SK-N-SH (cell line): ENCODE measurements around the gene GSTM5. TPM values are rescaled to one million over a fixed set of nuclear protein-coding genes. Genes with fewer than 3 reads are reported as not detected.
"Not testable (repeated sequence)": the region's sequence is repeated elsewhere in the genome, so short reads cannot be mapped to it uniquely, and the experiment has no call there.

Source experiments
- CTCF ChIA-PET: fragments of 300-600, 350-600 bp; formaldehyde crosslinking; extraction: SDS; loops from one replicate; lab custom pipeline; 2021; lab: Yijun Ruan, JAX
- POLR2A ChIA-PET: fragments of 350-600 bp; sonication (Branson Sonifier 250); formaldehyde crosslinking; extraction: SDS; loops from one replicate; lab custom pipeline; 2020; ENCODE audit warnings: antibody characterized with exemption, inconsistent platforms; lab: Yijun Ruan, JAX
- DNase-seq: peaks from one replicate; pipeline ENCODE4 v3.0.0; 2012
- H2AFZ ChIP-seq: fragments of 200-600 bp; sonication (generic); 2 replicates; pipeline ENCODE4 v1.8.1; 2016; ENCODE audit warnings: antibody characterized with exemption, mild to moderate bottlenecking, low read depth
- H3F3A ChIP-seq: fragments of 200-600 bp; sonication (generic); replicated peaks from 2 replicates; pipeline ENCODE3; 2016; ENCODE audit warnings: antibody characterized with exemption, mild to moderate bottlenecking; ENCODE audit not compliant: insufficient read depth
- H3K27ac ChIP-seq, 2 experiments: fragments of 200-500 bp in 1 of 2; fragments of 200-600 bp in 1 of 2; sonication (Bioruptor generic) in 1 of 2; sonication (generic), shearing (Covaris generic) in 1 of 2; 2 replicates each; pipeline versions ENCODE4 v1.5.1 to v1.6.1; 2014 to 2016; ENCODE audit warnings: low read depth in 2 of 2, inconsistent platforms in 1 of 2, low read length in 1 of 2, mild to moderate bottlenecking in 1 of 2, mixed read lengths in 1 of 2
- H3K27me3 ChIP-seq: fragments of 200-600 bp; sonication (generic), shearing (Covaris generic); 2 replicates; pipeline ENCODE4 v1.6.1; 2016; ENCODE audit warnings: mixed run types; ENCODE audit not compliant: insufficient read depth
- H3K36me3 ChIP-seq, 2 experiments: fragments of 200-500 bp in 1 of 2; fragments of 200-600 bp in 1 of 2; sonication (Bioruptor generic) in 1 of 2; sonication (generic) in 1 of 2; replicated peaks in 1 of 2; 2 replicates each; pipeline versions ENCODE3 to v1.5.1; 2014 to 2016; ENCODE audit warnings: low read length in 1 of 2, mild to moderate bottlenecking in 1 of 2; ENCODE audit not compliant: insufficient read depth in 2 of 2, control insufficient read depth in 1 of 2
- H3K4me1 ChIP-seq, 2 experiments: fragments of 200-500 bp in 1 of 2; fragments of 200-600 bp in 1 of 2; sonication (Bioruptor generic) in 1 of 2; sonication (generic), shearing (Covaris generic) in 1 of 2; 2 replicates each; pipeline versions ENCODE4 v1.5.1 to v1.6.1; 2014 to 2016; ENCODE audit warnings: low read depth in 1 of 2, low read length in 1 of 2, mixed run types in 1 of 2; ENCODE audit not compliant: insufficient read depth in 2 of 2, control insufficient read depth in 1 of 2
- H3K4me2 ChIP-seq: fragments of 200-600 bp; sonication (generic), shearing (Covaris generic); 2 replicates; pipeline ENCODE4 v1.6.1; 2017; ENCODE audit warnings: mixed run types
- H3K4me3 ChIP-seq, 2 experiments: fragments of 200-500 bp in 1 of 2; fragments of 200-600 bp in 1 of 2; sonication (Bioruptor generic) in 1 of 2; sonication (generic), shearing (Covaris generic) in 1 of 2; 2 replicates each; pipeline versions ENCODE4 v1.5.1 to v1.8.1; 2014 to 2016; ENCODE audit warnings: low read depth in 2 of 2, inconsistent platforms in 1 of 2, low read length in 1 of 2, mild to moderate bottlenecking in 1 of 2, mixed read lengths in 1 of 2, moderate library complexity in 1 of 2
- H3K79me2 ChIP-seq: fragments of 200-600 bp; sonication (generic); 2 replicates; pipeline ENCODE4 v1.8.1; 2017; ENCODE audit warnings: mild to moderate bottlenecking; ENCODE audit not compliant: insufficient read depth
- H3K9ac ChIP-seq: fragments of 200-600 bp; sonication (generic); 2 replicates; pipeline ENCODE4 v1.6.1; 2017; ENCODE audit warnings: mixed run types
- H3K9me2 ChIP-seq: fragments of 200-600 bp; sonication (generic); 2 replicates; pipeline ENCODE4 v1.6.1; 2017; ENCODE audit warnings: mixed run types
- H3K9me3 ChIP-seq: fragments of 200-600 bp; sonication (generic); 2 replicates; pipeline ENCODE4 v1.6.1; 2017; ENCODE audit warnings: mixed run types, mild to moderate bottlenecking, moderate library complexity
- H4K20me1 ChIP-seq: fragments of 200-600 bp; sonication (generic); 2 replicates; pipeline ENCODE4 v1.6.1; 2017; ENCODE audit warnings: mild to moderate bottlenecking, mixed run types; ENCODE audit not compliant: insufficient read depth
- ELF1 ChIP-seq: IDR thresholded peaks from 2 replicates; pipeline ENCODE4 v1.4.0; 2012
- EP300 ChIP-seq, 2 experiments: IDR thresholded peaks; 2 replicates each; pipeline versions ENCODE4 v1.4.0 to v1.6.1; 2012; ENCODE audit warnings: borderline replicate concordance in 1 of 2, low read depth in 1 of 2, low read length in 1 of 2
- EZH2phosphoT487 ChIP-seq: fragments of 200-600 bp; sonication (generic); IDR thresholded peaks from 2 replicates; pipeline ENCODE4 v1.6.1; 2017; ENCODE audit warnings: low read depth, mixed run types, mild to moderate bottlenecking, antibody characterized with exemption, moderate library complexity, borderline replicate concordance
- JUND ChIP-seq: IDR thresholded peaks from 2 replicates; pipeline ENCODE4 v1.4.0; 2012
- NRF1 ChIP-seq: IDR thresholded peaks from 2 replicates; pipeline ENCODE4 v1.6.1; 2012; ENCODE audit warnings: low read depth, mild to moderate bottlenecking, low read length
- POLR2AphosphoS5 ChIP-seq: IDR thresholded peaks from 2 replicates; pipeline ENCODE4 v1.6.1; 2012; ENCODE audit warnings: low read depth, low read length
- RCOR1 ChIP-seq: fragments of 150-350 bp; IDR thresholded peaks from 2 replicates; pipeline ENCODE4 v1.6.1; 2017; ENCODE audit warnings: antibody characterized with exemption, low read length
- TAF1 ChIP-seq: IDR thresholded peaks from 2 replicates; pipeline ENCODE4 v1.6.1; 2012; ENCODE audit warnings: low read depth, mild to moderate bottlenecking, low read length, moderate library complexity, borderline replicate concordance
- TCF12 ChIP-seq: IDR thresholded peaks from 2 replicates; pipeline ENCODE4 v1.4.0; 2012
- TEAD4 ChIP-seq: IDR thresholded peaks from 2 replicates; pipeline ENCODE4 v1.4.0; 2012; ENCODE audit warnings: mild to moderate bottlenecking, borderline replicate concordance; ENCODE audit not compliant: insufficient read depth
- YY1 ChIP-seq: IDR thresholded peaks from 2 replicates; pipeline ENCODE4 v1.4.0; 2012; ENCODE audit warnings: low read depth, mild to moderate bottlenecking
- WGBS: methylation state at CpG from one replicate; pipeline ENCODE4 v1.1.6; 2017; ENCODE audit warnings: low lambda C conversion rate; 5-methylcytosine and 5-hydroxymethylcytosine counted together
- polyA plus RNA-seq, 3 experiments: library from polyadenylated mRNA; depleted of rRNA; stranded (reverse); fragments of >200 nt; gene quantifications; 2 replicates each; pipeline ENCODE4 v1.2.3, GENCODE V29; 2012
- TF ChIP-seq, protein P1 (sequence below): IDR thresholded peaks from 2 replicates; pipeline ENCODE4 v1.4.0; 2012; ENCODE audit warnings: low read depth
- TF ChIP-seq, protein P2 (sequence below): fragments of 150-350 bp; IDR thresholded peaks from 2 replicates; pipeline ENCODE4 v1.6.1; 2016; ENCODE audit warnings: mild to moderate bottlenecking, low read depth, low read length
- TF ChIP-seq, protein P3 (sequence below): IDR thresholded peaks from 2 replicates; pipeline ENCODE4 v1.4.0; 2012; ENCODE audit warnings: low read depth, borderline replicate concordance
- TF ChIP-seq, protein P4 (sequence below): fragments of 200-600 bp; sonication (generic); IDR thresholded peaks from 2 replicates; pipeline ENCODE4 v1.6.1; 2017; ENCODE audit warnings: antibody characterized with exemption, mild to moderate bottlenecking, moderate library complexity

The GSTM5 gene
- polyA plus RNA-seq, 1 of the 3 experiments (the other 2 are of a cell fraction), result not detected

DNA sequence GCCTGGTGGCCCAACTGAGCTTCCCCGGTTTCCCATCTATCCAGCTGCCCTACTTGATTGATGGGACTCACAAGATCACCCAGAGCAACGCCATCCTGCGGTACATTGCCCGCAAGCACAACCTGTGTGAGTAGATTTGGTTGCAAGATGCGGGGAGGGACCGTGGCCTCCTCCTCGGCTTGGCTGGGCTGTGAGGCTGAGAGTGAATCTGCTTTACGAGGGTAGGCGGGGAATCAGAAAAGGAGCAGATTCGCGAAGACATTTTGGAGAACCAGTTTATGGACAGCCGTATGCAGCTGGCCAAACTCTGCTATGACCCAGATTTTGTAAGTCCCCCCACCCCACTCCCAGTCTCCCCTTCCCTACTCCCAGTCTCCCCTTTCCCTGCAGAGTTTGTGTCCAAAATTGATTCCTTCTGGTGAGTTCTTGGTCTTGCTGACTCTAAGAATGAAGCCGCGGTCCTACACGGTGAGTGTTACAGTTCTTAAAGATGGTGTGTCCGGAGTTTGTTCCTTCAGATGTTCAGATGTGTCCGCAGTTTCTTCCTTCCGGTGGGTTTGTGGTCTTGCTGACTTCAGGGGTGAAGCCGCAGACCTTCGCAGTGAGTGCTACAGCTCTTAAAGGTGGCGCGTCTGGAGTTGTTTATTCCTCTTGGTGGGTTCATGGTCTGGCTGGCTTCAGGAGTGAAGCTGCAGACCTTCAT is 42.7 kb upstream of the GSTM5 start:
- no peaks in the 10 kb centered on the region for H3K27me3 ChIP-seq
- no peak overlapping the region for H3K27ac ChIP-seq
- H4K20me1 ChIP-seq, result no peaks in the 10 kb centered on the region
- H2AFZ ChIP-seq, result no peak overlapping the region
- TF ChIP-seq EZH2phosphoT487 (no peak), NRF1 (no peak), TCF12 (no peak), POLR2AphosphoS5 (no peak), YY1 (no peak), TAF1 (no peak), EP300 (IDR thresholded peaks at IDR 0.05; ENCODE audit: borderline replicate concordance in 1 of 2, low read depth in 1 of 2, low read length in 1 of 2) (no peak), JUND (no peak), ELF1 (no peak), RCOR1 (no peak), TEAD4 (no peak)
- TF ChIP-seq, protein P1, sequence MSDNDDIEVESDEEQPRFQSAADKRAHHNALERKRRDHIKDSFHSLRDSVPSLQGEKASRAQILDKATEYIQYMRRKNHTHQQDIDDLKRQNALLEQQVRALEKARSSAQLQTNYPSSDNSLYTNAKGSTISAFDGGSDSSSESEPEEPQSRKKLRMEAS, result no peak
- TF ChIP-seq, protein P2, sequence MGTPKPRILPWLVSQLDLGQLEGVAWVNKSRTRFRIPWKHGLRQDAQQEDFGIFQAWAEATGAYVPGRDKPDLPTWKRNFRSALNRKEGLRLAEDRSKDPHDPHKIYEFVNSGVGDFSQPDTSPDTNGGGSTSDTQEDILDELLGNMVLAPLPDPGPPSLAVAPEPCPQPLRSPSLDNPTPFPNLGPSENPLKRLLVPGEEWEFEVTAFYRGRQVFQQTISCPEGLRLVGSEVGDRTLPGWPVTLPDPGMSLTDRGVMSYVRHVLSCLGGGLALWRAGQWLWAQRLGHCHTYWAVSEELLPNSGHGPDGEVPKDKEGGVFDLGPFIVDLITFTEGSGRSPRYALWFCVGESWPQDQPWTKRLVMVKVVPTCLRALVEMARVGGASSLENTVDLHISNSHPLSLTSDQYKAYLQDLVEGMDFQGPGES, result no peak
- TF ChIP-seq, protein P3, sequence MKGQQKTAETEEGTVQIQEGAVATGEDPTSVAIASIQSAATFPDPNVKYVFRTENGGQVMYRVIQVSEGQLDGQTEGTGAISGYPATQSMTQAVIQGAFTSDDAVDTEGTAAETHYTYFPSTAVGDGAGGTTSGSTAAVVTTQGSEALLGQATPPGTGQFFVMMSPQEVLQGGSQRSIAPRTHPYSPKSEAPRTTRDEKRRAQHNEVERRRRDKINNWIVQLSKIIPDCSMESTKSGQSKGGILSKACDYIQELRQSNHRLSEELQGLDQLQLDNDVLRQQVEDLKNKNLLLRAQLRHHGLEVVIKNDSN, result no peak
- TF ChIP-seq, protein P4, sequence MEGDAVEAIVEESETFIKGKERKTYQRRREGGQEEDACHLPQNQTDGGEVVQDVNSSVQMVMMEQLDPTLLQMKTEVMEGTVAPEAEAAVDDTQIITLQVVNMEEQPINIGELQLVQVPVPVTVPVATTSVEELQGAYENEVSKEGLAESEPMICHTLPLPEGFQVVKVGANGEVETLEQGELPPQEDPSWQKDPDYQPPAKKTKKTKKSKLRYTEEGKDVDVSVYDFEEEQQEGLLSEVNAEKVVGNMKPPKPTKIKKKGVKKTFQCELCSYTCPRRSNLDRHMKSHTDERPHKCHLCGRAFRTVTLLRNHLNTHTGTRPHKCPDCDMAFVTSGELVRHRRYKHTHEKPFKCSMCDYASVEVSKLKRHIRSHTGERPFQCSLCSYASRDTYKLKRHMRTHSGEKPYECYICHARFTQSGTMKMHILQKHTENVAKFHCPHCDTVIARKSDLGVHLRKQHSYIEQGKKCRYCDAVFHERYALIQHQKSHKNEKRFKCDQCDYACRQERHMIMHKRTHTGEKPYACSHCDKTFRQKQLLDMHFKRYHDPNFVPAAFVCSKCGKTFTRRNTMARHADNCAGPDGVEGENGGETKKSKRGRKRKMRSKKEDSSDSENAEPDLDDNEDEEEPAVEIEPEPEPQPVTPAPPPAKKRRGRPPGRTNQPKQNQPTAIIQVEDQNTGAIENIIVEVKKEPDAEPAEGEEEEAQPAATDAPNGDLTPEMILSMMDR, result no peak
- TF ChIP-seq, all 33 proteins: peak for 0
- no peak overlapping the region for H3K4me3 ChIP-seq
- H3K36me3 ChIP-seq, result no peaks in the 10 kb centered on the region
- 96% methylated on average over 21 of the region's 22 CpGs for WGBS
- CTCF ChIA-PET, result interaction anchor here (1.5 to 5.2 kb wide), 4 partner anchors 19 to 315 kb away, joined by 3 to 27 read pairs (median 6); partner anchors contain the start of gene AHCYL1
- H3K9ac ChIP-seq, result no peak overlapping the region
- H3K9me3 ChIP-seq, result no peaks in the 10 kb centered on the region
- H3K4me1 ChIP-seq, result peaks cover 0 to 7% of the 10 kb centered on the region in 2 experiments; a peak in 1 of 4 replicates
- POLR2A ChIA-PET, result no interaction called here
- H3F3A ChIP-seq, result no peaks in the 10 kb centered on the region
- no peaks in the 10 kb centered on the region for H3K9me2 ChIP-seq
- no peak for DNase-seq
- H3K79me2 ChIP-seq, result no peaks in the 10 kb centered on the region
- H3K4me2 ChIP-seq, result no peak overlapping the region

DNA sequence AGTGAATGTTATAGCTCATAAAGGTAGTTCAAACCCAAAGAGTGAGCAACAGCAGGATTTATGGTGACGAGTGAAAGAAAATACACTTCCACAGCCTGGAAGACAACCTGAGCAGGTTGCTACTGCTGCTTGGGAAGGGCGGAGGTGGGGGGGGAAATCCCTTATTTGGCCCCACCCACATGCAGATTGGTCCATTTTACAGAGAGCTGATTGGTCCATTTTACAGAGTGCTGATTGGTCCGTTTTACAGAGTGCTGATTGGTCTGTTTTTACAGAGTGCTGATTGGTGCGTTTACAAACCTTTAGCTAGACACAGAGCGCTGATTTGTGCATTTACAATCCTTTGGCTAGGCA is 42.1 kb upstream of the GSTM5 start:
- H3K27me3 ChIP-seq, H3K4me2 ChIP-seq, H3K79me2 ChIP-seq, H3K27ac ChIP-seq, H3K9me2 ChIP-seq, H3K36me3 ChIP-seq, H3K9me3 ChIP-seq, H3F3A ChIP-seq, H3K4me3 ChIP-seq, H3K4me1 ChIP-seq, H4K20me1 ChIP-seq, H2AFZ ChIP-seq, POLR2A ChIA-PET, H3K9ac ChIP-seq, DNase-seq: not testable (repeated sequence)
- 90% methylated on average over 4 of the region's 5 CpGs for whole genome bisulfite sequencing
- CTCF ChIA-PET, result interaction anchor here (1.5 to 5.2 kb wide), 4 partner anchors 20 to 314 kb away, joined by 3 to 27 read pairs (median 6); partner anchors contain the start of gene AHCYL1
